IPS-15b (cell line): ENCODE measurements around the gene GNLY.

Source experiments
- H3K27me3 ChIP-seq: one replicate; pipeline ENCODE4 v1.6.1; 2013; ENCODE audit warnings: low read length; ENCODE audit not compliant: control insufficient read depth, insufficient read depth
- H3K36me3 ChIP-seq: one replicate; pipeline ENCODE4 v1.6.1; 2013; ENCODE audit warnings: low read length; ENCODE audit not compliant: control insufficient read depth, insufficient read depth
- H3K4me1 ChIP-seq: one replicate; pipeline ENCODE4 v1.6.1; 2013; ENCODE audit warnings: mild to moderate bottlenecking, low read length; ENCODE audit not compliant: control insufficient read depth, insufficient read depth
- H3K4me3 ChIP-seq: one replicate; pipeline ENCODE4 v1.5.1; 2013; ENCODE audit warnings: low read depth, low read length
- H3K9ac ChIP-seq: one replicate; pipeline ENCODE4 v1.6.1; 2013; ENCODE audit warnings: low read depth, mild to moderate bottlenecking, low read length
- H3K9me3 ChIP-seq: one replicate; pipeline ENCODE4 v1.6.1; 2013; ENCODE audit warnings: mild to moderate bottlenecking, low read length; ENCODE audit not compliant: control insufficient read depth, insufficient read depth

GNLY gene

GRCh38 chr2:85705680-85706039 lies 11.5 kb downstream of the GNLY start:
- peaks cover 17% of the 10 kb centered on the region for H3K4me1 ChIP-seq

GRCh38 chr2:85706063-85706462 lies 11.9 kb downstream of the GNLY start:
- H3K4me3 ChIP-seq: no peak overlapping the region
- peaks cover 17% of the 10 kb centered on the region for H3K4me1 ChIP-seq
- no peaks in the 10 kb centered on the region for H3K9me3 ChIP-seq
- no peak overlapping the region for H3K9ac ChIP-seq
- H3K27me3 ChIP-seq: peaks cover 3% of the 10 kb centered on the region
- no peaks in the 10 kb centered on the region for H3K36me3 ChIP-seq

More at GRCh38 chr2:85705680-85706039, 11.5 kb downstream of the GNLY start:
- H3K9me3 ChIP-seq: no peaks in the 10 kb centered on the region
- H3K36me3 ChIP-seq: no peaks in the 10 kb centered on the region
- H3K27me3 ChIP-seq: peaks cover 3% of the 10 kb centered on the region
- H3K4me3 ChIP-seq: no peak overlapping the region
- H3K9ac ChIP-seq: no peak overlapping the region

- no peaks in the 10 kb centered on the region for H3K9me3 ChIP-seq
- H3K36me3 ChIP-seq: no peaks in the 10 kb centered on the region
- H3K9ac ChIP-seq: no peak overlapping the region
- peaks cover 13% of the 10 kb centered on the region for H3K4me1 ChIP-seq
- no peak overlapping the region for H3K4me3 ChIP-seq
- H3K27me3 ChIP-seq: peaks cover 3% of the 10 kb centered on the region
These were observed 12.6 kb downstream of the GNLY start for GRCh38 chr2:85706599-85707296.

- Histone ChIP-seq H3K9ac (no peak overlapping the region), H3K4me3 (no peak overlapping the region), H3K9me3 (no peaks in the 10 kb centered on the region), H3K36me3 (no peaks in the 10 kb centered on the region), H3K4me1 (peaks cover 8% of the 10 kb centered on the region), H3K27me3 (peaks cover 3% of the 10 kb centered on the region)
These were observed 13.1 kb downstream of the GNLY start for GRCh38 chr2:85707304-85707703.

- Histone ChIP-seq H3K36me3 (no peaks in the 10 kb centered on the region), H3K4me3 (no peak overlapping the region), H3K9me3 (no peaks in the 10 kb centered on the region), H3K9ac (no peak overlapping the region), H3K27me3 (peaks cover 3% of the 10 kb centered on the region), H3K4me1 (peaks cover 4% of the 10 kb centered on the region)
These were observed 14.5 kb downstream of the GNLY start for GRCh38 chr2:85708641-85709040.

GRCh38 chr2:85709401-85709811 lies 15.2 kb downstream of the GNLY start:
- no peak overlapping the region for H3K9ac ChIP-seq
- H3K9me3 ChIP-seq: no peaks in the 10 kb centered on the region
- no peaks in the 10 kb centered on the region for H3K36me3 ChIP-seq
- peaks cover 4% of the 10 kb centered on the region for H3K4me1 ChIP-seq
- H3K27me3 ChIP-seq: peaks cover 3% of the 10 kb centered on the region
- no peak overlapping the region for H3K4me3 ChIP-seq

GRCh38 chr2:85710687-85711577 lies 16.8 kb downstream of the GNLY start:
- H3K36me3 ChIP-seq: no peaks in the 10 kb centered on the region
- H3K4me3 ChIP-seq: no peak overlapping the region
- H3K27me3 ChIP-seq: peaks cover 3% of the 10 kb centered on the region
- H3K9ac ChIP-seq: no peak overlapping the region
- H3K9me3 ChIP-seq: no peaks in the 10 kb centered on the region
- H3K4me1 ChIP-seq: no peaks in the 10 kb centered on the region

GRCh38 chr2:85711578-85712060 lies 17.5 kb downstream of the GNLY start:
- Histone ChIP-seq H3K4me1 (no peaks in the 10 kb centered on the region), H3K27me3 (peaks cover 1% of the 10 kb centered on the region), H3K9ac (no peak overlapping the region), H3K9me3 (no peaks in the 10 kb centered on the region), H3K36me3 (no peaks in the 10 kb centered on the region), H3K4me3 (no peak overlapping the region)

- Histone ChIP-seq H3K9ac (no peak overlapping the region), H3K9me3 (no peaks in the 10 kb centered on the region), H3K4me3 (no peak overlapping the region), H3K4me1 (no peaks in the 10 kb centered on the region), H3K27me3 (no peaks in the 10 kb centered on the region), H3K36me3 (no peaks in the 10 kb centered on the region)
These were observed 18.2 kb downstream of the GNLY start for GRCh38 chr2:85712336-85712735.

- Histone ChIP-seq H3K9me3 (no peaks in the 10 kb centered on the region), H3K36me3 (no peaks in the 10 kb centered on the region), H3K27me3 (no peaks in the 10 kb centered on the region), H3K4me1 (no peaks in the 10 kb centered on the region), H3K9ac (no peak overlapping the region), H3K4me3 (no peak overlapping the region)
These were observed 18.9 kb downstream of the GNLY start for GRCh38 chr2:85712849-85713612.

GRCh38 chr2:85713836-85714235 lies 19.7 kb downstream of the GNLY start:
- H3K36me3 ChIP-seq: no peaks in the 10 kb centered on the region
- H3K9me3 ChIP-seq: no peaks in the 10 kb centered on the region
- no peak overlapping the region for H3K9ac ChIP-seq
- H3K4me3 ChIP-seq: no peak overlapping the region
- no peaks in the 10 kb centered on the region for H3K27me3 ChIP-seq
- H3K4me1 ChIP-seq: no peaks in the 10 kb centered on the region
